ENCODE measurements around the gene POLR2C.
"Not testable (repeated sequence)": the region's sequence is repeated elsewhere in the genome, so short reads cannot be mapped to it uniquely, and the experiment has no call there.

The POLR2C gene

DNA sequence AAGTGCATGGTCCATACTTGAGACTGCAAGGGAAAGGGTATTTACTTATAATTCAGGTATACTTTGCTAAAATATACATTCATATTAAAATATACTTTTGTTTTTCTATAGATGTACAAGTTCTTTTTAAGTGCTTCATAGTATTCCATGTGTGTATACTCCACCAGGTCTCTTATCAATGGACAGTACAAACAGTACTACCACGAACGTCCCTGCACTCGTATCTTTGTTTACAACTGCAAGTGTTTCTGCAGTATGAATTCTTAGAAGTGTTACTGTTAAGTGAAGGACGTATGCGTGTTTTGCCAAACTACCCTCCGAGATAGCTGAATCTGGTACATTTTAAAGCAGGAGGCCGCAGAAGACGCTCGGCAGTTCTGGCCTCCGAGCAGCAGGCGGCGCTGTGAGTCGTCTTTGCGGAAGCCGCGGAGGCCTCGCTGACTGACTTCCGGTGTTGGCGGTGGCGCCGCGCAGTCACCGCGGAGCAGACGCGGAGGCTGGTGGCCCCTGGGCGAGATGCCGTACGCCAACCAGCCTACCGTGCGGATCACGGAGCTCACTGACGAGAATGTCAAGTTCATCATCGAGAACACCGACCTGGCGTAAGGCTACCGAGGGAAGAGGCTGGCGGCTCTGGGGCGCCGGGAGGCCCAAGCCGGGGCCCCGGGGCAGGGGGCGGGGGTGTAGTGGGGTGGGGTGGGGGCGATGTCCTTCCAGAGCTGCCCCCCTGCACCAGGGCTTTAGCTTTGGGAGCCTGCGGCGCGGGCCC is at the start of gene POLR2C:
TSS of gene POLR2C (plus strand) at position 471 of the 769 bp plus-strand sequence. CDS start at position 517, 46 bp downstream.
- peak; percentile 94 for DNase-seq

DNA sequence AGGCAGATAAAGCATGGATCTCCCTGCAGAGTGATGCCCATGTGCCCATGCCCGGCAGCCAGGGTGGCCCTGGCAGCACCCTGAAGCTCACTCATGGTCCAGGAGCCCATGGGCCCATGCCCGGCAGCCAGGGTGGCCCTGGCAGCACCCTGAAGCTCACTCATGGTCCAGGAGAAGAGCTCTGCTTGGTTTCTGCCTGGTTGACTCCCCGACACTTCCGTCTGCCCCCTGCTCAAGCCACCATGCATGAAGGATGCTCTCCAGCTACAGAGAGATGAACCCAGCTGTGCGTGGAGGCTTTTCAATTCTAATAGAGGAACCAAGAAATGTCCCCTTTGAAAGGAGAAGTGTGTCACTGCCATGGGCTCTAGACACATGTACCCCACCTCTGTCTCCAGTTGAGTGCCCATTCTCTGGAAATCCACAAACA is 49.2 kb upstream of the POLR2C start:
- DNase-seq = no peak

DNA sequence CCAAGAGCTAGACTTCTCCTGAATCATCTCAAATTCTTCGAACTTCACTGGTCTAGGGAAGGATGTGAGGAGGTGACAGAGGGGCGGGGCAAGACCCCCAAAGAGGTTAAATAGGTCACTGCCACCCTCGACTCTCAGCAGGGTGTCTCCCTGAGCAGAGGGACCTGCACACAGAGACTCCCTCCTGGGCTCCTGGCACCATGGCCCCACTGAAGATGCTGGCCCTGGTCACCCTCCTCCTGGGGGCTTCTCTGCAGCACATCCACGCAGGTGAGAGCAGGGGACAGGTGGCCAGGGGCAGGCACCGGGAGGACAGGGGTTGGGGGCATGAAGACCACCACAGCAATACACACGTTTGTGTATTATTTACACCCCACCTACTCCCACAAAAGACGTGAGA is 48.7 kb upstream of the POLR2C start:
- DNase-seq = no peak

DNA sequence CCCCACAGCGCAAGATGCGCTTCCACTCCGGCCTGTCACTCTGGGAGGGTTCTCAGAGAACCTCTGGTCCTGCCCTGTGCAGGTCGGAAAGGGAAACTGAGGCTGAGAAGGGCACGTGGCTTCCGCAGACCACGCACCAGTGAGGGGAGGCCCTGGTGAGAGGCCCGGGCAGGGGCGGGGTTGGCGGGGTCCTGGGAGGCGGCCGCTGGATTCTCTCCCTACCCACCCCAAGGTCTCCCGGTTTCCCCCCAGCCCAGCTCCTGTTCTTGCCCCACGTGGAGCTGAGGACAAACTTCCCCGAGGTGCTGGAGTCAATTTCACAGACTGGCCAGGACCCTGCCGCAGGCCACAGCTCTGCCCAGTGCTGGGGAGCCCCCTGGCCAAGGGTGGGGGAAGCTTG is 46.4 kb upstream of the POLR2C start:
- no peak for DNase-seq

DNA sequence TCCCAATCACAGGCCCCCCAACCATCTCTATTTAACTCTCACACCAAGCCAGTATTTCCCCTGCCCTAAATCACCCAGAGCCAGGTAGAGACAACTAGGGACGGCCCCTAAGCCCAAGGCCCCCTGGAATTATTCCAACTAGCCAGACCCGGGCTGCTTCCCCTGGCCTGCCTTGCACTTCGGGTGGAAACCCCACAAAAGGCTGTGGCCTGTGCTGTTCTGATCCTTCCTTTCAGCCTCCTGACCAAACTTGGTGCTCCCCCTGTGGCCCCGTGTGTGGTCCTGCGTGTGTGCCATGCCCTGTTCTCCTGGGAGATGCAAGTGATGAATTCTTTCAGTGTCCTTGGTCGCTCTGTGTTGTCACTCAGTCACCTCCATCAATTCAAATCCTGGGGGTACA is 43.0 kb upstream of the POLR2C start:
- DNase-seq = no peak

DNA sequence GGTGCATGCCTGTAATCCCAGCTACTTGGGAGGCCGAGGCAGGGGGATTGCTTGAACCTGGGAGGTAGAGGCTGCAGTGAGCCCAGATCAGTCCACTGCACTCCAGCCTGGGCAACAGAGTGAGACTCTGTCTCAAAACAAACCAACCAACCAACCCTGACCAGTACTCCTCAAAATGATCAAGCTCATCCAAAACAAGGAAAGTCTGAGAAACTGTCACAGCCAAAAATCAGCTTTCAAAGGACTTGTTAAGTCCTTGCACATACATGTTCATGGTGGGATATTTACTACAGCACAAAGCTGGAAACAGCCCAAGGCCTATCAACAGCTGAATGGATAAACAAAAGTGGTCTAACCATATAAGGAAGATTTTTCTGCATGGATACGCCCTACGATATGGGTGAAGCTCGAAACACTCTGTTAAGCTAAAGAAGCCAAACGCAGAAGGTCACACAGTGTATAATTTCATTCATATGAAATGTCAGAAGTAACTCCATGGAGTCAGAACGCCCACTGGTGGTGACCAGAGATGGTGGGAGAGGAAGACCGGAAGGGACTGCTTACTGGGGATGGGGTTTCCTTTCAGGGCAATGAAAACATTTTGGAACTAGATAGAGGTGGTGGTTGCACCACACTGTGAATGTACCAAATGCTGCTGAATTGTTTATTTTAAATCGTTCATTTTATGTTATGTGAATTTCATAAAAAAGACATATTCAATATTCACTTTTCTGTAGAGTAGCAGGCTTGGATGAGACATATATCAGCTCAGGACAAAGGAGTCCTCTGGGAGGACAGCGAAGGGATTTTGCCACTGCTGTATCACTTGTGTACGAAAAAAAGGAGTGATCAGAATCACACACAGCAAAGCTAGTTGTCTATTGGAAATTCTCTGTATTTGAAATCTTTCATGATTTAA is 40.2 kb upstream of the POLR2C start:
- DNase-seq = no peak

DNA sequence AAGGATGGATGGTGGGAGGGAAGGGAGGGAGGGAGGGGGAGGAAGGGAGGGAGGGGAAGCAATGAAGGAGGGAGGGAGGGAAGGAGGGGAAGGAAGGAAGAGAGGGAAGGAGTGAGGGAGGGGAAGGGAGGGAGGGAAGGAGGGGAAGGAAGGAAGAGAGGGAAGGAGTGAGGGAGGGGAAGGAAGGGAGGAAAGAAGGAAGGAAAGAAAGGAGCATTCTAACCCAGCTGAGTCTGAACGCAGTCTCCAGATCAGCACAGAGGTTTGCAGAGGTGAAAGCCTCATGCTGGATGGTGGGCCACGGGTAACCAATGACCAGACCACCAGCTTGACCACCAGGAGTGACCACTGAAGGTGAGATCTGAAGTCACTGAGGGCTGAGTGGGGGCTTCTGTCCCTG is 39.3 kb upstream of the POLR2C start:
- DNase-seq = no peak

DNA sequence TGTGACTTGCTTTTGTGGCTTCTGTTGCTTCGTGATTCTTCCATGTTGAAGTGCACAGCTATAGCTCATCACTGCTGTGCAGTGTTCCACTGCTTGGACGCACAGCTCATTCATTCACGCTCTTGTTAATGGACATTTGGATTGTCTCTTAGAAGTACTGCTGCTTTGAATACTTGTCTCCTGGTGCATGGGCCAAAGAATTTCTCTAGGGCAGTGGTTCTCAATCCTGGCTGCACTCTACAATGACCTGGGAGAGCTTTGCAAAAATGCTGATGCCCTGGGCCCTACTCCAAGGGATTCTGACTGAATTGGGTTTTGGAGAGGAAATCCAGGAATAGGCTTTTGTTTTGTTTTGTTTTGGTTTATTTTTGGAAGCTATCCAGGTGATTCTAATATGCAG is 37.9 kb upstream of the POLR2C start:
- no peak for DNase-seq

DNA sequence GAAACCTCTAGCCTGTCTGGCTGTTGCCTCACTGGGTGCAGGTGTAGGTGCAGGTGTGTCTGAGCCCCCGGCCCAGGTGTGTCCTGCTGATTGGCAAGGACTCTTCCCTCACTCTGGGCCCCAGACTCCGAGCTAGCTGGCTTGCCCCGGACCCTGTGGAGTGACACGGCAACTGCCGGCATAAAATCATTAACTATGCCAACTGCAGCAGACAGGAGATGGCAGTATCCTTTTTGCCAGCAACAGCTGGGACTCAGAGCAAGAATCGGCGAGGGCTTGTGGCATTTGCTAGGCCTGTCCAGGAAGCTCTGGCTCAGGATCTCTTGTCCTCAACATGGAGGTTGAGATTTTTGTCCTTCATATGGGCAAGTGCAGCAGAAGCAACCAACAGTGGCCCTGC is 36.1 kb upstream of the POLR2C start:
- no peak for DNase-seq

DNA sequence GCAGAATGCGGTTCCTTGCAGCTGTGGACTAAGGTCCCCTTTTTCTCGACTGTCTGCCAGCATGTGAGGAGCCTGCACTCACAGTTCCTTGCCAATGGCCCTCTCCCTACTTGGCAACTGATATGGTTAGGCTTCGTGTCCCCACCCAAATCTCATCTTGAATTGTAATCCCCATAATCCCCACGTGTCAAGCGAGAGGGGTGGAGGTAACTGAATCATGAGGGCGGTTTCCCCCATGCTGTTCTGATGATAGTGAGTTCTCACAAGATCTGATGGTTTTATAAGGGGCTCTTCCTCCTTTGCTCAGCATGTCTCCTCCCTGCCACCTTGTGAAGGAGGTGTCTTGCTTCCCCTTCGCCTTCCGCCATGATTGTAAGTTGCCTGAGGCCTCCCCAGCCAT is 35.2 kb upstream of the POLR2C start:
- no peak for DNase-seq

DNA sequence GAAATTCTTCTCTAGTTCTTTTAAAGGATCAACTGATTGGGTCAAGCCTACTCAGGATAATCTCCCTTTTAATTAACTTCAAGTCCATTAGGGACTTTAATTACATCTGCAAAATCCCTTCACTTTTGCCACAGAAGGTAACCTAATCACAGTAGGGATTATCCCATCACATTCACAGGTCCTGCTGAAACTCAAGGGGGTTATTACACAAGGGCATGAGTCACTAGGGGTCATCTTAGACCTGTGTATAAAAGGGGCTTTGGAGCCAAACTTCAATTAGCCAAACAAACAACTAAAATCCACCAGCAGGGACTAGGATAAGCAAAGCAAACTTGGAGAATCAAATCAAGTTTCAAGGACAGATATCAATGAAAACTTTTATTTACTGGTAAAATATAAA is 34.7 kb upstream of the POLR2C start:
- DNase-seq = no peak

DNA sequence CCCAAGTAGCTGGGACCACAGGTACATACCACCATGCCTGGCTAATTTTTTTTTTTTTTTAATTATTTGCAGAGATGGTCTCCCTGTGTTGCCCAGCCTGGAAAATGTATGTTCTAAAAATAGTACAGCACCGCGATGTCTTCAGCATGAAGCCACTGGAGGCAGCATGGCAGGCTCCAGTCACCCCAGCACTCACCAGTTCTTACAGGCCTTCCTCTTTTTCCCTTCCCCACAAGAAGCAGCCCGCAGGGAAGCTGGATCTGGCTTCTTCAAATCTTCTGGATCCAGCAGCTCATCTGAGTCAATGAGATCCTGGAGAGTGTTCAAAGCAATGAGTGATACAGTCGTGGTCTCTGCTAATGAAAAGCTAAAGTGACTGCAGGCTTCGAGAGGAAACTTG is 31.5 kb upstream of the POLR2C start:
- no peak for DNase-seq

DNA sequence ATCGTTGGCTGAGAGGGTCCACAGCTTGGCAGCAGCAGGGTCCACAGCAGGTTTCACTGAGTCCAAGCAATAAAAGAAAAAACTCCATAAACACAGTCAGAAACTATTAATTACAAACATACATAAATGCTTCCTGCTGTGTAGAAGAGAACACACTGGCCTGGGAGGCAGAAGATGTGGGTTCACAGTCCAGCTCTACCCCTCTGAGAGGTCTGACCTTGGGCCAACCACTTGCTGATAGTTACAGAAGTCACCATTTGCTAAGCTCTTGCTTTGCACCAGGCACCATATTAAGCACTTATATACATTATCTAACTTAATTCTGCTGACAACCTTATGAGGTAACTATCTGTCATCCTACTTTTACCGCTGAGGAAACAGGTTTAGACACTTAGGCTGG is 30.0 kb upstream of the POLR2C start:
- no peak for DNase-seq

DNA sequence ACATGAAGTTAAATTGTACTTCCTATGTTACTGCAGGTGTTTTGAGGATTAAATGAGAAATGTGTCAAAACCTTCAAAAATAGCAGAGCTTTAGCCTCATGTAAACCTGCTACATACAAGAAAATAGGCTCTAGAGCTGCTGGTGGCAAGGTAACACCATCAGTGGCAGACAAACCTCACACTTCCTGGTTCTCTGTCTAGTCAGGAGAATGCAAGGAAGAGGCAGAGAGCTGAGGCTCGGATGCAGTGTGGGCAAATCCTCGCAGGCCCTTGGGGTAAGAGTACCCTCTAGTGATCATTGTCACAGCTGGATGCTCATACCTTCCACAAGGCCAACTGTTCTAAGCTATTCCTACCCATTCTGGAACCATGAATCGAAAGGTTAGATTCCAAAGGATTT is 29.5 kb upstream of the POLR2C start:
- no peak for DNase-seq

DNA sequence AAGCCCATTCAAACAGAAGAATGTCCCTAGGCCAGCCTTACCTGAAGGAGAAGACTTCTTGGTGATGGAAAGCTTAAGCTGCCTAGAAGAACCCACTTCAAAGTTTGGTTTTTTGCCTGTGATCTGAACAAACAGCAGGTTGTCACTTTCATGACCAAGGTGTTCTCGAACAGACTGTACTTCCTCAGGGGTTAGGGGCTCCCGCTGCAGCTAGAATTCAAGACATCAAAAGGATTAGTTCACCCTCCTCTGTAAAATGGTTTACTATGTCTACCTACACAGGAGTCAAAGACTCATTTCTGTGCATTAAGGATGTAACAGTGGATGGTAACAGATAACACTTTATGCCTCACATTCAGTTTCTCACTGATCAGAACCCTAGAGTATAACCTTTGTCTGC is 28.5 kb upstream of the POLR2C start:
- no peak for DNase-seq

DNA sequence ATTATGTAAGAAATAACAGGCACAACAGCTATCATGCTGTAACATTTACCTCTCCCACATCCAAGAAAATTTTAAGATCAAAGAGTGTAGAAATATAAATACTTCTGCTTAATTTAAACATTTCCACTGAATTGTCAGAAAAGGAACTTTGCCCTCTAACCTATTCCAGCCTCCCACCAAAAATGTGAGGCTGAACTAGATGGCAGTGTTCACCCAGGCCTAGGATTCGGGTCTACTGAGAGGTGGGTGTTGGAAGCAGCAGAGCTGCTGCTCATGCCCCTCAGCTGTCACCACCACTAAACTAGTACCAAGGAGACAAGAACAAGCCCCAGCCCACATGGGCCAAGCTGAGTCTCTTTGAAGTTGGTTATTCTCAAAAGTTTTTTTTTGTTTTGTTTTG is 26.6 kb upstream of the POLR2C start:
- no peak for DNase-seq

DNA sequence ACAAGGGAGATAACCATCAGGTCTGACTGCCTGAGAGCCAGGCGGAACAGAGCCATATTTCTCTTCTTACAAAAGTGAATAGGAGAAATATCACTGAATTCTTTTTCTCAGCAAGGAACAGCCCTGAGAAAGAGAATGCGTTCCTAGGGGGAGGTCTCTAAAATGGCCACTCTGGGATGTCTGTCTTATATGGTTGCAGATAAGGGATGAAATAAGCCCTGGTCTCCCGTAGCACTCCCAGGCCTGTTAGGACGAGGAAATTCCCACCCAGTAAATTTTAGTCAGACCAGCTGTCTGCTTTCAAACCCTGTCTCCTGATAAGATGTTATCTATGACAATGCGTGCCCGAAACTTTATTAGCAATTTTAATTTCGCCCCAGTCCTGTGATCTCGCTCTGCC is 22.5 kb upstream of the POLR2C start:
- DNase-seq = not testable (repeated sequence)

DNA sequence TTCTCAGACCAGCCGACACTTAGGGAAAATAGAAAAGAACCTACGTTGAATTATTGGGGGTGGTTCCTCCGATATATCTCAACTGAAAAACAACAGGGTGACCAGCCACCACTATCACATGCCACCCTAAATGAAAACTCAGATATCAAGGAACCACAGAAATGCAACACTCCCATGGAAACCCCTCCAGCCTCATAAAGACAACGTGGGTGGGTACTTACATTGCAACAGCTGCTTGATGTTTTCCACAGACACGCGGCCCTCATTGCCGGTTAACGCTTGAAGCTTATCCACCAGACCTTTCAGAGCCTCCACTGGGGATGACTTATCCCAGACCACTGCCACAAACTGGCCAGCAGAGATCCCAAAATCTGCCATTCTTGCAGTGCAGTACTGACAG is 21.9 kb upstream of the POLR2C start:
- not testable (repeated sequence) for DNase-seq

DNA sequence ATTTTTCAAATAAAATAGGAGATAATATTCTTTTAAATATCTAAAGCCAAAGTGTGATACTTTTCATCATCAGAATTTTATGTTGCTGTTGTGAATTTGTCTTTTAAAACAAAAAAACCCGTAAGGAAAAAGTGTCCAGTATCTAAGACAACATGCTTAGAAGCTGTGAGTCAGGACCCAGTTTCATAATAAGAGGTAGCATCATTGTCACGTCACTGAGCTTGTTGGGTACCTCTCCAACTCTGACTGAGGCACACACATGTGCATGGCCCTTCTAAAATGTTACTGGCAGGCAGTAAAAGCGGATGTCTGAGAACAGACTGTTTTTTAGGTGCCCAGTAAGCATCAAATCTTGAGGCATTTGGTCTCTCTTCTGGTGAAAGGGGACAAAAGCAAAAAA is 17.8 kb upstream of the POLR2C start:
- peak; percentile 25 for DNase-seq

DNA sequence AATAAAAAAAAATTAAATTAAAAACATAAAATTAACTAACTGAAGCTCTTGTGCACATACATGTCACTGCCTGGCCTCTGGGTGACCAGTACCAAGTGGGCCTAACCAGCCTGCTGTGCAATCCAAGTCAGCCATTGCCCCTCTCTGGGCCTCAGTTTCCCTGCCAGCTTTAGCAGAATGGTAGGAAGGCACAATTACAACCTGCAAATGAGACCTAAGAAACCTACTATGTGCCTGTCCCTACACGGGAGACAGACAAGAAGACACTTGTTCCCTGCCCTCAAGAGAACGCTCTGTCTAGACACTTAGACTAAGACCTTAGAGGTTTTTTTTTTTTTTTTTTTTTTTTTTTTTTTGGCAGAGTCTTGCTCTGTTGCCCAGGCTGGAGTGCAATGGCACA is 17.0 kb upstream of the POLR2C start:
- no peak for DNase-seq

DNA sequence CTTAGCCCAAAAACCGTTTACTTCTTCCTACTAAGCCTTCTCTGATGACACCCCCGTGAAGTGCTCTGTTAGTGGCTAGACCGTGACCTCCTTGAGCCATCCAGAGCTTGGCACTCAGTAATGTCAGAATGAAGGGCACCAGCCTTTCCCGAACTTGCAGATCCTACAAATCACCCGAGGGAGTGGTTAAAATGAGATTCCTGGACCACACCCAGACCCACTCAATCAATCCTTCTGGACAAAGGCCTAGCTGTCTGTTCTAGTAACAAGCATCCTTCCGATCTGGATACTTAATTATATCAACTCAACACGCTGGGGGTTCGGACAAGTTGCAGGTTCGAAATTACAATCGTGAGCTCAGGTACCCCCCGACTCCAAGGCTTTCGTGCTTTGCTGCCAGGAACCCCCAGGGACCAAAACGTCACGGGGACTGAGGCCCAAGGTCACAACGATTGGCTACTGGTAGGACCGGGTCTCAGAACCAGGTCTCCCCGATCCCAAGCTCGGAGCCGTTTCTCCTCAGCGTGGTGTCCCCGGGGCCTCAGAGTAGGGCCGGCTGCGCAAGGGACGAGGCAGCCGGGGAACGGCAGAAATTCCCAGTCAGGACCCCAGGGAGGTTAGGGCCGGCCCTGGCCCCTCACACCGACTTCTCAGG is 15.8 kb upstream of the POLR2C start:
- peak; percentile 38 for DNase-seq

DNA sequence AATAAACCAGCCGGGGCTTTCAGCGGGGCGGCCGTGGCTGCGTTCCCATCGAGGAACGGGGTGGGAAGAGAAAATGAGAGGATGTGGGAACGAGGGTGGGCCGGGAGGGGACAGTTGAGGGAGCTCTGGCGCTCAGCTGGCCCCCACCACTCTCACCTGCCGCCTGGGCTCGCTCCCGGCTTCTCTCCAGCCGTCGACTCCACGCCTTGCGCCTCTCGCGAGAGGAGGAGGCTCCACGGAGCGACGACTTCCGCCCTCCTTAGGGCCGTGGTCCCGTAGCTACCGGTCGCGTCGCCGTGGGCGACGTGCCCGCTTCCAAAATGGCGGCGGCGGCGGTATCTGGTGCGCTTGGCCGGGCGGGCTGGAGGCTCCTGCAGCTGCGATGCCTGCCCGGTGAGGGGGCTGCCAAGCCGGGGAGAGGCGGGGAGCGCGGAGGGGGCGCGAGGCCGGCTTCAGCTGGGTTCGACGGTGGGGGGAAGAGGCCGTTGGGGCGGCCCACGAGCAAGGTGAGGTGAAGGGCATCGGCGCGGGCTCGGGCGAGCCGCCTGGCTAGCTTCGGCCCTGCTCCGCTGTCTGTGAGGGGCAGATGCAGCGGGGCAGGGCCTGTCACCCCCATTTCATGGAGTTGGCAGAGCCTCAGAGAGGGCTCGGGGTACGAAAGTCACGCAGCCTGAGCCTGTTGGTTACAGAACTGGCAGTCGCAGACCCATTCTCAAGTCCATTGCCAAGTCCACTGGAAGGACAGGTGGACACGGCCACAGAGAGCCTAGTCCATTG is 15.1 kb upstream of the POLR2C start, which contains the start of the genes CIAPIN1 and COQ9:
TSS of gene CIAPIN1 (minus strand) at position 200 of the 777 bp plus-strand sequence. CDS start 6,457 bp downstream, outside the sequence.
TSS of gene COQ9 (plus strand) at position 294 of the 777 bp plus-strand sequence. CDS start at position 321, 27 bp downstream.
- DNase-seq = peak; percentile 97

All from activated CD4-positive, alpha-beta T cell treated with anti-CD3 and anti-CD28 coated beads, Interleukin-10, Interleukin-2, amounts not matched to agents 100 ng/mL and 50 ng/mL, durations not matched to agents 16 hours and 8 hours (primary cell).